COLO829 (cell line): ENCODE measurements around the gene RAPGEF5.

ENCODE experiments used
- DNase-seq: peaks from one replicate; pipeline ENCODE4 v3.0.0; 2012; ENCODE audit warnings: low spot score

Gene RAPGEF5

GRCh38 chr7:22356701-22357310, at the start of gene RAPGEF5:
TSS of gene RAPGEF5 (minus strand) at chr7:22357154. CDS start at chr7:22357060, 94 bp downstream.
- DNase-seq = no peak

GRCh38 chr7:22406715-22407114, 49.8 kb upstream of the RAPGEF5 start:
- DNase-seq = no peak

- DNase-seq = no peak
These were observed 47.6 kb upstream of the RAPGEF5 start for GRCh38 chr7:22404421-22405023.

GRCh38 chr7:22403344-22403743, 46.4 kb upstream of the RAPGEF5 start:
- no peak for DNase-seq

- no peak for DNase-seq
These were observed 45.3 kb upstream of the RAPGEF5 start for GRCh38 chr7:22402250-22402649.

GRCh38 chr7:22400936-22401553, 44.1 kb upstream of the RAPGEF5 start:
- DNase-seq = no peak

GRCh38 chr7:22400150-22400814, 43.3 kb upstream of the RAPGEF5 start:
- DNase-seq = no peak

GRCh38 chr7:22399546-22399945, 42.6 kb upstream of the RAPGEF5 start:
- DNase-seq = no peak

GRCh38 chr7:22399091-22399490, 42.1 kb upstream of the RAPGEF5 start:
- DNase-seq = no peak

- no peak for DNase-seq
These were observed 41.0 kb upstream of the RAPGEF5 start for GRCh38 chr7:22397981-22398380.

GRCh38 chr7:22395222-22395621, 38.3 kb upstream of the RAPGEF5 start:
- DNase-seq = no peak

GRCh38 chr7:22394739-22395138, 37.8 kb upstream of the RAPGEF5 start:
- DNase-seq = no peak

- DNase-seq = no peak
These were observed 37.2 kb upstream of the RAPGEF5 start for GRCh38 chr7:22393913-22394729.

- DNase-seq = no peak
These were observed 33.6 kb upstream of the RAPGEF5 start for GRCh38 chr7:22390516-22390915.

GRCh38 chr7:22389892-22390291, 32.9 kb upstream of the RAPGEF5 start:
- DNase-seq = no peak

- no peak for DNase-seq
These were observed 30.6 kb upstream of the RAPGEF5 start for GRCh38 chr7:22387583-22387982.

- no peak for DNase-seq
These were observed 29.9 kb upstream of the RAPGEF5 start for GRCh38 chr7:22386865-22387264.

GRCh38 chr7:22386206-22386858, 29.4 kb upstream of the RAPGEF5 start:
- no peak for DNase-seq

GRCh38 chr7:22385326-22385725, 28.4 kb upstream of the RAPGEF5 start:
- no peak for DNase-seq

GRCh38 chr7:22380333-22380732, 23.4 kb upstream of the RAPGEF5 start:
- no peak for DNase-seq

GRCh38 chr7:22378199-22378980, 21.4 kb upstream of the RAPGEF5 start:
- no peak for DNase-seq
